HCT116 (cell line): ENCODE measurements around the gene TROAP. TPM values are rescaled to one million over a fixed set of nuclear protein-coding genes. Genes with fewer than 3 reads are reported as not detected.

ENCODE experiments used
- ATAC-seq: fragments of 200-7000 bp; cut with Tn5 transposase; 2 replicates; pipeline ENCODE4 v1.9.1; 2020; ENCODE audit warnings: mild to moderate bottlenecking, moderate library complexity
- BruUV-seq: library from RNA; stranded (reverse); fragments of 400-500 nt; replicated peaks from 2 replicates; lab custom pipeline; 2021; lab: Mats Ljungman, UMichigan
- CTCF ChIA-PET: fragments of 300-600 bp; sonication (Branson Sonifier 250); formaldehyde crosslinking; loops from one replicate; lab custom pipeline; 2021; ENCODE audit warnings: antibody characterized with exemption; lab: Charles Lee
- POLR2A ChIA-PET: fragments of 300-600, 350-600 bp; sonication (Branson Sonifier 250); formaldehyde crosslinking; loops from one replicate; lab custom pipeline; 2021; ENCODE audit warnings: antibody characterized with exemption; lab: Charles Lee
- RAD21 ChIA-PET, 2 experiments: fragments of 300-600 bp; sonication (Branson Sonifier 250); formaldehyde crosslinking; loops; one replicate each; lab custom pipeline; 2023; ENCODE audit warnings: low total read pairs in 2 of 2; ENCODE audit not compliant: uncharacterized antibody in 2 of 2, unreplicated experiment in 2 of 2, low non-redundant PET in 1 of 2; lab: Charles Lee
- DNase-seq: peaks from one replicate; pipeline ENCODE4 v3.0.0-alpha.2; 2010; ENCODE audit warnings: low read depth, low spot score
- H2AFZ ChIP-seq: fragments of 200-600 bp; shearing (Covaris generic), sonication (generic); 2 replicates; pipeline ENCODE4 v1.6.1; 2017; ENCODE audit warnings: low read depth, mixed run types, mixed read lengths, antibody characterized with exemption, low read length; ENCODE audit not compliant: poor library complexity, severe bottlenecking
- H3K27ac ChIP-seq: 2 replicates; pipeline ENCODE4 v1.5.1; 2012; ENCODE audit warnings: low read depth, low read length
- H3K27me3 ChIP-seq: fragments of 200-600 bp; sonication (generic); 2 replicates; pipeline ENCODE4 v1.6.1; 2016; ENCODE audit warnings: mixed run types, low read length, mixed read lengths; ENCODE audit not compliant: insufficient read depth
- H3K36me3 ChIP-seq, 2 experiments: fragments of 200-500 bp in 1 of 2; fragments of 200-600 bp in 1 of 2; sonication (Bioruptor generic) in 1 of 2; sonication (generic) in 1 of 2; 2 replicates each; pipeline versions ENCODE4 v1.5.1 to v1.6.1; 2014 to 2016; ENCODE audit warnings: low read length in 2 of 2, inconsistent platforms in 1 of 2, mixed read lengths in 1 of 2, mixed run types in 1 of 2; ENCODE audit not compliant: insufficient read depth in 2 of 2, control insufficient read depth in 1 of 2
- H3K4me1 ChIP-seq, 2 experiments: fragments of 200-600 bp in 1 of 2; sonication (generic) in 1 of 2; 2 replicates each; pipeline versions ENCODE4 v1.5.1 to v1.6.1; 2012 to 2017; ENCODE audit warnings: low read length in 2 of 2, inconsistent platforms in 1 of 2, mild to moderate bottlenecking in 1 of 2, mixed read lengths in 1 of 2, mixed run types in 1 of 2, moderate library complexity in 1 of 2; ENCODE audit not compliant: insufficient read depth in 2 of 2, control insufficient read depth in 1 of 2
- H3K4me2 ChIP-seq: fragments of 200-600 bp; sonication (generic); 2 replicates; pipeline ENCODE4 v1.6.1; 2017; ENCODE audit warnings: mixed run types, low read length, mixed read lengths
- H3K4me3 ChIP-seq, 2 experiments: fragments of 200-600 bp in 1 of 2; sonication (generic) in 1 of 2; replicated peaks in 1 of 2; 2 replicates each; pipeline ENCODE4 v1.5.1; 2011 to 2016; ENCODE audit warnings: low read length in 2 of 2, control low read depth in 1 of 2, low read depth in 1 of 2, mild to moderate bottlenecking in 1 of 2, mixed read lengths in 1 of 2, mixed run types in 1 of 2
- H3K79me2 ChIP-seq: fragments of 200-600 bp; sonication (generic); 2 replicates; pipeline ENCODE4 v1.6.1; 2017; ENCODE audit warnings: mild to moderate bottlenecking, mixed run types, low read length, moderate library complexity, mixed read lengths; ENCODE audit not compliant: insufficient read depth
- H3K9ac ChIP-seq: fragments of 200-600 bp; sonication (generic); 2 replicates; pipeline ENCODE4 v1.6.1; 2016; ENCODE audit warnings: low read length, mixed read lengths
- H3K9me2 ChIP-seq: fragments of 200-600 bp; sonication (generic), shearing (Covaris generic); 2 replicates; pipeline ENCODE4 v1.6.1; 2017; ENCODE audit warnings: mixed run types, mild to moderate bottlenecking, moderate library complexity; ENCODE audit not compliant: insufficient read depth
- H3K9me3 ChIP-seq, 2 experiments: fragments of 200-500 bp in 1 of 2; fragments of 200-600 bp in 1 of 2; sonication (Bioruptor generic) in 1 of 2; sonication (generic) in 1 of 2; 2 replicates each; pipeline ENCODE4 v1.6.1; 2014 to 2017; ENCODE audit warnings: low read length in 2 of 2, mixed read lengths in 2 of 2, inconsistent platforms in 1 of 2, low read depth in 1 of 2, mild to moderate bottlenecking in 1 of 2, mixed run types in 1 of 2, moderate library complexity in 1 of 2; ENCODE audit not compliant: control insufficient read depth in 1 of 2, insufficient read depth in 1 of 2
- H4K20me1 ChIP-seq: fragments of 200-600 bp; sonication (generic), shearing (Covaris generic); 2 replicates; pipeline ENCODE4 v1.6.1; 2017; ENCODE audit warnings: mixed run types, mild to moderate bottlenecking, moderate library complexity; ENCODE audit not compliant: insufficient read depth
- CBX3 ChIP-seq: IDR thresholded peaks from 2 replicates; pipeline ENCODE4 v1.6.1; 2012; ENCODE audit warnings: low read depth
- EGR1 ChIP-seq: IDR thresholded peaks from 2 replicates; pipeline ENCODE4 v1.6.1; 2012; ENCODE audit warnings: low read depth
- ELF1 ChIP-seq: IDR thresholded peaks from 2 replicates; pipeline ENCODE4 v1.6.1; 2012; ENCODE audit warnings: low read depth, borderline replicate concordance
- EZH2phosphoT487 ChIP-seq: fragments of 200-600 bp; IDR thresholded peaks from 2 replicates; pipeline ENCODE4 v1.6.1; 2018; ENCODE audit warnings: antibody characterized with exemption, borderline replicate concordance
- FOSL1 ChIP-seq: IDR thresholded peaks from 2 replicates; pipeline ENCODE4 v1.6.1; 2012; ENCODE audit warnings: low read depth
- JUND ChIP-seq: IDR thresholded peaks from 2 replicates; pipeline ENCODE4 v1.6.1; 2012
- POLR2A ChIP-seq: IDR thresholded peaks from 2 replicates; pipeline ENCODE4 v1.7.0; 2011; ENCODE audit warnings: borderline replicate concordance; ENCODE audit not compliant: insufficient read depth, insufficient read length; ENCODE audit errors: extremely low read depth
- POLR2AphosphoS5 ChIP-seq: IDR thresholded peaks from 2 replicates; pipeline ENCODE4 v1.6.1; 2011; ENCODE audit warnings: mild to moderate bottlenecking, low read depth, low read length, moderate library complexity
- RAD21 ChIP-seq: IDR thresholded peaks from 2 replicates; pipeline ENCODE4 v1.6.1; 2012; ENCODE audit warnings: low read depth, mild to moderate bottlenecking
- SIN3A ChIP-seq: IDR thresholded peaks from 2 replicates; pipeline ENCODE4 v1.6.1; 2012; ENCODE audit warnings: low read depth
- SRF ChIP-seq: IDR thresholded peaks from 2 replicates; pipeline ENCODE4 v1.6.1; 2012; ENCODE audit warnings: low read depth
- TCF7L2 ChIP-seq: IDR thresholded peaks from 2 replicates; pipeline ENCODE4 v1.7.0; 2011; ENCODE audit warnings: borderline replicate concordance, inconsistent platforms; ENCODE audit not compliant: insufficient read depth, insufficient read length; ENCODE audit errors: extremely low read depth
- YY1 ChIP-seq: IDR thresholded peaks from 2 replicates; pipeline ENCODE4 v1.6.1; 2011; ENCODE audit warnings: low read length, low read depth, moderate library complexity, mild to moderate bottlenecking; ENCODE audit not compliant: insufficient replicate concordance; ENCODE audit errors: extremely low read depth
- ZNF274 ChIP-seq: fragments of 200-500 bp; sonication (Bioruptor generic); IDR thresholded peaks from 2 replicates; pipeline ENCODE4 v1.6.1; 2014; ENCODE audit warnings: mild to moderate bottlenecking, low read depth, low read length, inconsistent platforms
- intact Hi-C: fragments of 100-400 bp; cut with micrococcal nuclease; formaldehyde crosslinking; loops from 2 replicates; pipeline ENCODE4 v1.10.0; 2022
- total RNA-seq: library from RNA; stranded (reverse); gene quantifications from one replicate; pipeline ENCODE4 v1.2.1, GENCODE V29; 2021; ENCODE audit not compliant: unreplicated experiment
- TF ChIP-seq, protein P1 (sequence below), 3 experiments: fragments of 200-600 bp in 1 of 3; sonication (generic) in 1 of 3; IDR thresholded peaks in 2 of 3; conservative IDR thresholded peaks in 1 of 3; 2 replicates each; pipeline ENCODE4 v1.5.1; 2012 to 2017; ENCODE audit warnings: low read depth in 2 of 3, low read length in 2 of 3, antibody characterized with exemption in 1 of 3, borderline replicate concordance in 1 of 3, control low read depth in 1 of 3, mild to moderate bottlenecking in 1 of 3, mixed read lengths in 1 of 3, mixed run types in 1 of 3, moderate library complexity in 1 of 3; ENCODE audit not compliant: insufficient read depth in 1 of 3
- TF ChIP-seq, protein P2 (sequence below): IDR thresholded peaks from 2 replicates; pipeline ENCODE4 v1.6.1; 2012; ENCODE audit warnings: low read depth
- TF ChIP-seq, protein P3 (sequence below): IDR thresholded peaks from 2 replicates; pipeline ENCODE4 v1.6.1; 2011; ENCODE audit warnings: mild to moderate bottlenecking, low read length, moderate library complexity; ENCODE audit not compliant: insufficient replicate concordance; ENCODE audit errors: extremely low read depth

TROAP gene
- total RNA-seq, 1 experiment from 2014 or later, result 99.1 TPM

DNA sequence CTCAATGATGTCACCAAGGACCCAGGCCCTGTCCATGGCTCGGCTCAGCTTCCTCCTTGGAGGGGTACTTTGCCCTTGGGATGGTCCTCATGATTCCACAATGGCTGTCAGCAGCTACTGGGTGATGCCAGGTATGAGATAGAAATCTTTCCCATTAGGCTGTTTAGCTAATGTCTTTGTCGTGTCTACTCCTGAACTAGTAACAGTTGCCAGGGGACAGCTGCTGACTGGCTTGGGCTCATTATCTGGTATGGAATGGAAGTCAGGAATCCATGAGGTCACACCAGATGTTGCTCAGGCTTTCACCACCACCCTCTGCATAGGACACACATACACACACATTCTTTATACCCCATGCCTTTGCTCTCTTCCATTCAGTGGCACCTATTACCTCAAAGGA lies 18.9 kb upstream of the TROAP start:
- Histone ChIP-seq H3K79me2 (no peaks in the 10 kb centered on the region), H3K9me3 (no peaks in the 10 kb centered on the region), H3K27me3 (no peaks in the 10 kb centered on the region), H3K4me2 (no peak overlapping the region), H3K36me3 (no peaks in the 10 kb centered on the region), H3K4me1 (peaks cover 0 to 4% of the 10 kb centered on the region in 2 experiments; a peak in 2 of 4 replicates), H3K9ac (no peak overlapping the region), H3K27ac (no peak overlapping the region), H4K20me1 (no peaks in the 10 kb centered on the region), H2AFZ (no peak overlapping the region), H3K4me3 (no peak overlapping the region), H3K9me2 (no peaks in the 10 kb centered on the region)
- no TSS peak for BruUV-seq
- DNase-seq, result no peak
- TF ChIP-seq YY1 (no peak), ELF1 (no peak), CBX3 (no peak), POLR2AphosphoS5 (no peak), RAD21 (no peak), EZH2phosphoT487 (no peak), SIN3A (no peak), EGR1 (no peak), TCF7L2 (no peak), ZNF274 (no peak), SRF (no peak), POLR2A (no peak), JUND (no peak), FOSL1 (no peak)
- TF ChIP-seq, protein P1, sequence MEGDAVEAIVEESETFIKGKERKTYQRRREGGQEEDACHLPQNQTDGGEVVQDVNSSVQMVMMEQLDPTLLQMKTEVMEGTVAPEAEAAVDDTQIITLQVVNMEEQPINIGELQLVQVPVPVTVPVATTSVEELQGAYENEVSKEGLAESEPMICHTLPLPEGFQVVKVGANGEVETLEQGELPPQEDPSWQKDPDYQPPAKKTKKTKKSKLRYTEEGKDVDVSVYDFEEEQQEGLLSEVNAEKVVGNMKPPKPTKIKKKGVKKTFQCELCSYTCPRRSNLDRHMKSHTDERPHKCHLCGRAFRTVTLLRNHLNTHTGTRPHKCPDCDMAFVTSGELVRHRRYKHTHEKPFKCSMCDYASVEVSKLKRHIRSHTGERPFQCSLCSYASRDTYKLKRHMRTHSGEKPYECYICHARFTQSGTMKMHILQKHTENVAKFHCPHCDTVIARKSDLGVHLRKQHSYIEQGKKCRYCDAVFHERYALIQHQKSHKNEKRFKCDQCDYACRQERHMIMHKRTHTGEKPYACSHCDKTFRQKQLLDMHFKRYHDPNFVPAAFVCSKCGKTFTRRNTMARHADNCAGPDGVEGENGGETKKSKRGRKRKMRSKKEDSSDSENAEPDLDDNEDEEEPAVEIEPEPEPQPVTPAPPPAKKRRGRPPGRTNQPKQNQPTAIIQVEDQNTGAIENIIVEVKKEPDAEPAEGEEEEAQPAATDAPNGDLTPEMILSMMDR (IDR thresholded peaks at IDR 0.05 in 2 of 3, conservative IDR thresholded peaks at IDR 0.05 in 1 of 3; ENCODE audit: borderline replicate concordance in 1 of 3, insufficient read depth in 1 of 3, low read depth in 2 of 3, low read length in 2 of 3), result no peak
- TF ChIP-seq, protein P2, sequence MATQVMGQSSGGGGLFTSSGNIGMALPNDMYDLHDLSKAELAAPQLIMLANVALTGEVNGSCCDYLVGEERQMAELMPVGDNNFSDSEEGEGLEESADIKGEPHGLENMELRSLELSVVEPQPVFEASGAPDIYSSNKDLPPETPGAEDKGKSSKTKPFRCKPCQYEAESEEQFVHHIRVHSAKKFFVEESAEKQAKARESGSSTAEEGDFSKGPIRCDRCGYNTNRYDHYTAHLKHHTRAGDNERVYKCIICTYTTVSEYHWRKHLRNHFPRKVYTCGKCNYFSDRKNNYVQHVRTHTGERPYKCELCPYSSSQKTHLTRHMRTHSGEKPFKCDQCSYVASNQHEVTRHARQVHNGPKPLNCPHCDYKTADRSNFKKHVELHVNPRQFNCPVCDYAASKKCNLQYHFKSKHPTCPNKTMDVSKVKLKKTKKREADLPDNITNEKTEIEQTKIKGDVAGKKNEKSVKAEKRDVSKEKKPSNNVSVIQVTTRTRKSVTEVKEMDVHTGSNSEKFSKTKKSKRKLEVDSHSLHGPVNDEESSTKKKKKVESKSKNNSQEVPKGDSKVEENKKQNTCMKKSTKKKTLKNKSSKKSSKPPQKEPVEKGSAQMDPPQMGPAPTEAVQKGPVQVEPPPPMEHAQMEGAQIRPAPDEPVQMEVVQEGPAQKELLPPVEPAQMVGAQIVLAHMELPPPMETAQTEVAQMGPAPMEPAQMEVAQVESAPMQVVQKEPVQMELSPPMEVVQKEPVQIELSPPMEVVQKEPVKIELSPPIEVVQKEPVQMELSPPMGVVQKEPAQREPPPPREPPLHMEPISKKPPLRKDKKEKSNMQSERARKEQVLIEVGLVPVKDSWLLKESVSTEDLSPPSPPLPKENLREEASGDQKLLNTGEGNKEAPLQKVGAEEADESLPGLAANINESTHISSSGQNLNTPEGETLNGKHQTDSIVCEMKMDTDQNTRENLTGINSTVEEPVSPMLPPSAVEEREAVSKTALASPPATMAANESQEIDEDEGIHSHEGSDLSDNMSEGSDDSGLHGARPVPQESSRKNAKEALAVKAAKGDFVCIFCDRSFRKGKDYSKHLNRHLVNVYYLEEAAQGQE, result no peak
- TF ChIP-seq, protein P3, sequence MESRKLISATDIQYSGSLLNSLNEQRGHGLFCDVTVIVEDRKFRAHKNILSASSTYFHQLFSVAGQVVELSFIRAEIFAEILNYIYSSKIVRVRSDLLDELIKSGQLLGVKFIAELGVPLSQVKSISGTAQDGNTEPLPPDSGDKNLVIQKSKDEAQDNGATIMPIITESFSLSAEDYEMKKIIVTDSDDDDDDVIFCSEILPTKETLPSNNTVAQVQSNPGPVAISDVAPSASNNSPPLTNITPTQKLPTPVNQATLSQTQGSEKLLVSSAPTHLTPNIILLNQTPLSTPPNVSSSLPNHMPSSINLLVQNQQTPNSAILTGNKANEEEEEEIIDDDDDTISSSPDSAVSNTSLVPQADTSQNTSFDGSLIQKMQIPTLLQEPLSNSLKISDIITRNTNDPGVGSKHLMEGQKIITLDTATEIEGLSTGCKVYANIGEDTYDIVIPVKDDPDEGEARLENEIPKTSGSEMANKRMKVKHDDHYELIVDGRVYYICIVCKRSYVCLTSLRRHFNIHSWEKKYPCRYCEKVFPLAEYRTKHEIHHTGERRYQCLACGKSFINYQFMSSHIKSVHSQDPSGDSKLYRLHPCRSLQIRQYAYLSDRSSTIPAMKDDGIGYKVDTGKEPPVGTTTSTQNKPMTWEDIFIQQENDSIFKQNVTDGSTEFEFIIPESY, result no peak
- no peak for ATAC-seq
- intact Hi-C loops, result no loop called here
- ChIA-PET POLR2A (interaction anchor here (0.8 kb wide), 1 partner anchor 38 kb away, joined by 4 read pairs; no protein-coding TSS in a partner anchor), CTCF (interaction anchor here (1.2 to 1.4 kb wide), 2 partner anchors 15 to 27 kb away, joined by 3 to 6 read pairs; no protein-coding TSS in a partner anchor), RAD21 (no interaction called here)
